K562 (cell line): Measurements from ENCODE around the gene ATXN1.

Experiments used
- CTCF ChIP-seq, 3 experiments: IDR thresholded peaks in 2 of 3; conservative IDR thresholded peaks in 1 of 3; 2 replicates each; pipeline ENCODE4 v1.5.1; 2011 to 2012; ENCODE audit warnings: low read length in 3 of 3, mild to moderate bottlenecking in 3 of 3, control low read depth in 2 of 3, improper control_type of control experiment in 1 of 3, inconsistent platforms in 1 of 3, low read depth in 1 of 3, mixed read lengths in 1 of 3, moderate library complexity in 1 of 3; ENCODE audit not compliant: insufficient read depth in 2 of 3
- SMAD2 ChIP-seq: fragments of 150-350 bp; IDR thresholded peaks from 2 replicates; pipeline ENCODE4 v1.6.1; 2014; ENCODE audit warnings: low read depth, mild to moderate bottlenecking, low read length
- SRSF9 ChIP-seq: fragments of 200-400 bp; formaldehyde crosslinking; IDR thresholded peaks from 2 replicates; pipeline ENCODE4 v1.6.1; 2017; ENCODE audit warnings: low read depth, low read length, borderline replicate concordance
- TF ChIP-seq, protein P1 (sequence below): fragments of 150-350 bp; conservative IDR thresholded peaks from 2 replicates; pipeline ENCODE4 v1.6.1; 2014; ENCODE audit warnings: low read length

GRCh38 chr6:16751251-16751946, 9.9 kb downstream of the ATXN1 start:
- TF ChIP-seq, protein P1, sequence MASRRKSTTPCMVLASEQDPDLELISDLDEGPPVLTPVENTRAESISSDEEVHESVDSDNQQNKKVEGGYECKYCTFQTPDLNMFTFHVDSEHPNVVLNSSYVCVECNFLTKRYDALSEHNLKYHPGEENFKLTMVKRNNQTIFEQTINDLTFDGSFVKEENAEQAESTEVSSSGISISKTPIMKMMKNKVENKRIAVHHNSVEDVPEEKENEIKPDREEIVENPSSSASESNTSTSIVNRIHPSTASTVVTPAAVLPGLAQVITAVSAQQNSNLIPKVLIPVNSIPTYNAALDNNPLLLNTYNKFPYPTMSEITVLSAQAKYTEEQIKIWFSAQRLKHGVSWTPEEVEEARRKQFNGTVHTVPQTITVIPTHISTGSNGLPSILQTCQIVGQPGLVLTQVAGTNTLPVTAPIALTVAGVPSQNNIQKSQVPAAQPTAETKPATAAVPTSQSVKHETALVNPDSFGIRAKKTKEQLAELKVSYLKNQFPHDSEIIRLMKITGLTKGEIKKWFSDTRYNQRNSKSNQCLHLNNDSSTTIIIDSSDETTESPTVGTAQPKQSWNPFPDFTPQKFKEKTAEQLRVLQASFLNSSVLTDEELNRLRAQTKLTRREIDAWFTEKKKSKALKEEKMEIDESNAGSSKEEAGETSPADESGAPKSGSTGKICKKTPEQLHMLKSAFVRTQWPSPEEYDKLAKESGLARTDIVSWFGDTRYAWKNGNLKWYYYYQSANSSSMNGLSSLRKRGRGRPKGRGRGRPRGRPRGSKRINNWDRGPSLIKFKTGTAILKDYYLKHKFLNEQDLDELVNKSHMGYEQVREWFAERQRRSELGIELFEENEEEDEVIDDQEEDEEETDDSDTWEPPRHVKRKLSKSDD, result no peak
- no peak for TF ChIP-seq SMAD2
- TF ChIP-seq SRSF9, result no peak
- TF ChIP-seq CTCF (IDR thresholded peaks at IDR 0.05 in 2 of 3, conservative IDR thresholded peaks at IDR 0.05 in 1 of 3; ENCODE audit: insufficient read depth in 2 of 3, low read depth in 1 of 3, low read length in 3 of 3), result no peak
